ENCODE measurements around the gene SHE. TPM values are rescaled to one million over a fixed set of nuclear protein-coding genes. Genes with fewer than 3 reads are reported as not detected.
"Not testable (repeated sequence)": the region's sequence is repeated elsewhere in the genome, so short reads cannot be mapped to it uniquely, and the experiment has no call there.

SHE gene
- total RNA-seq, 1 donor from 2014 or later: 0.20 TPM

GRCh38 chr1:154492115-154492514 is 10.1 kb downstream of the SHE start:
- Mint-ChIP-seq H3K9me3 (ENCODE audit: low read depth) (no peaks in the 10 kb centered on the region), H3K27me3 (ENCODE audit: low read depth) (peaks cover 48% of the 10 kb centered on the region), H3K4me1 (ENCODE audit: low read depth) (no peaks in the 10 kb centered on the region), H3K36me3 (ENCODE audit: low read depth) (no peaks in the 10 kb centered on the region), H3K27ac (ENCODE audit: unreplicated experiment) (no peak overlapping the region), H3K4me3 (ENCODE audit: unreplicated experiment) (no peak overlapping the region)
- no peak for DNase-seq (ENCODE audit: low spot score)
- TF ChIP-seq, protein P1, sequence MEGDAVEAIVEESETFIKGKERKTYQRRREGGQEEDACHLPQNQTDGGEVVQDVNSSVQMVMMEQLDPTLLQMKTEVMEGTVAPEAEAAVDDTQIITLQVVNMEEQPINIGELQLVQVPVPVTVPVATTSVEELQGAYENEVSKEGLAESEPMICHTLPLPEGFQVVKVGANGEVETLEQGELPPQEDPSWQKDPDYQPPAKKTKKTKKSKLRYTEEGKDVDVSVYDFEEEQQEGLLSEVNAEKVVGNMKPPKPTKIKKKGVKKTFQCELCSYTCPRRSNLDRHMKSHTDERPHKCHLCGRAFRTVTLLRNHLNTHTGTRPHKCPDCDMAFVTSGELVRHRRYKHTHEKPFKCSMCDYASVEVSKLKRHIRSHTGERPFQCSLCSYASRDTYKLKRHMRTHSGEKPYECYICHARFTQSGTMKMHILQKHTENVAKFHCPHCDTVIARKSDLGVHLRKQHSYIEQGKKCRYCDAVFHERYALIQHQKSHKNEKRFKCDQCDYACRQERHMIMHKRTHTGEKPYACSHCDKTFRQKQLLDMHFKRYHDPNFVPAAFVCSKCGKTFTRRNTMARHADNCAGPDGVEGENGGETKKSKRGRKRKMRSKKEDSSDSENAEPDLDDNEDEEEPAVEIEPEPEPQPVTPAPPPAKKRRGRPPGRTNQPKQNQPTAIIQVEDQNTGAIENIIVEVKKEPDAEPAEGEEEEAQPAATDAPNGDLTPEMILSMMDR (IDR thresholded peaks at IDR 0.05): no peak

DNA sequence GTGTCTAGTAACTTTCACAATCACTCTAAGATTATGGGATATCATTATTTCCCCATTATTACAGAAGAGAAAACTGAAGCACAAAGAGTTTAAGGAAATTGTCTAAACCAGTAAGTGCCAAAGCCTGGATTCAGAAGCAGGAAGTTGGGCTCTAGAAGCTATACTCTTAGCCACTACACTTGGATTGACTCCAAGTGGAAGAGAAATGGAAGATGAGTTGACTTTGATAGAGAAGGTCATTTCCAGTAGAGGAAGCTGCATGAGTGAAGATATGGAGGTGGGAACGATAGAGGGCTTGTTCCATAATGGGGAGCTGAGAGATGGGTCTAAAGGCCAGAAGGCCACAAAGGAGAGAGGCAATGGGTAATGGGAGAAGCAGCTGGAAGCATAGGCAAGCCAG is 11.9 kb downstream of the SHE start:
- DNase-seq (ENCODE audit: low spot score): no peak
- no peaks in the 10 kb centered on the region for H3K36me3 Mint-ChIP-seq (ENCODE audit: low read depth)
- H3K4me3 Mint-ChIP-seq (ENCODE audit: unreplicated experiment): no peak overlapping the region
- no peak overlapping the region for H3K27ac Mint-ChIP-seq (ENCODE audit: unreplicated experiment)
- no peaks in the 10 kb centered on the region for H3K9me3 Mint-ChIP-seq (ENCODE audit: low read depth)
- peaks cover 41% of the 10 kb centered on the region for H3K27me3 Mint-ChIP-seq (ENCODE audit: low read depth)
- TF ChIP-seq, protein P1 (IDR thresholded peaks at IDR 0.05): no peak
- no peaks in the 10 kb centered on the region for H3K4me1 Mint-ChIP-seq (ENCODE audit: low read depth)

GRCh38 chr1:154489695-154490274 is 12.4 kb downstream of the SHE start:
- H3K36me3 Mint-ChIP-seq (ENCODE audit: low read depth): no peaks in the 10 kb centered on the region
- no peak overlapping the region for H3K4me3 Mint-ChIP-seq (ENCODE audit: unreplicated experiment)
- H3K9me3 Mint-ChIP-seq (ENCODE audit: low read depth): no peaks in the 10 kb centered on the region
- no peak for DNase-seq (ENCODE audit: low spot score)
- H3K27ac Mint-ChIP-seq (ENCODE audit: unreplicated experiment): no peak overlapping the region
- no peaks in the 10 kb centered on the region for H3K4me1 Mint-ChIP-seq (ENCODE audit: low read depth)
- peaks cover 41% of the 10 kb centered on the region for H3K27me3 Mint-ChIP-seq (ENCODE audit: low read depth)
- TF ChIP-seq, protein P1 (IDR thresholded peaks at IDR 0.05): no peak

DNA sequence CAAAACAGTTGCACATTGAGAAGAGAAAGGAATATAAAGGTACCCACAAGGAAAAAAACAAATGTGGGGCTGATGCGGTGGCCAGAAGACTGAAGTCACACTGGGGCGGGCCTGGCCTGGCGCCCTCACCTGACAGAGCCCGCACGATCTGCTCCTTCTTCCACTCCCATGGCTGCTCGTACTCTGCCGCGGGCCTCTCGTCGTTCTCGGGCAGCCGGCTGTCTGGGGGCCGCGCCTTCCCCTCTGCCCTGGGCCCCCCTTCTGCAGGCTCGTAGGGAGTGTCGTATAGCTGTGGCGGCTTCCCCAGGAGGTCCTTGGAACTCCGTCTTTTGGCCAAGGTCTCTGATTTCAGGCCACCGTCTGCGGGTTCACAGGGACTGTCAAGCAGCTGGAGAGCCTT is 13.3 kb downstream of the SHE start:
- H3K27me3 Mint-ChIP-seq (ENCODE audit: low read depth): peaks cover 41% of the 10 kb centered on the region
- no peak overlapping the region for H3K4me3 Mint-ChIP-seq (ENCODE audit: unreplicated experiment)
- H3K27ac Mint-ChIP-seq (ENCODE audit: unreplicated experiment): no peak overlapping the region
- H3K4me1 Mint-ChIP-seq (ENCODE audit: low read depth): no peaks in the 10 kb centered on the region
- DNase-seq (ENCODE audit: low spot score): no peak
- H3K9me3 Mint-ChIP-seq (ENCODE audit: low read depth): no peaks in the 10 kb centered on the region
- TF ChIP-seq, protein P1 (IDR thresholded peaks at IDR 0.05): no peak
- no peaks in the 10 kb centered on the region for H3K36me3 Mint-ChIP-seq (ENCODE audit: low read depth)

GRCh38 chr1:154486756-154487155 is 15.5 kb downstream of the SHE start:
- H3K9me3 Mint-ChIP-seq (ENCODE audit: low read depth); H3K36me3 Mint-ChIP-seq (ENCODE audit: low read depth); H3K27ac Mint-ChIP-seq (ENCODE audit: unreplicated experiment); H3K4me1 Mint-ChIP-seq (ENCODE audit: low read depth); DNase-seq (ENCODE audit: low spot score); H3K4me3 Mint-ChIP-seq (ENCODE audit: unreplicated experiment): not testable (repeated sequence)
- H3K27me3 Mint-ChIP-seq (ENCODE audit: low read depth): peaks cover 28% of the 10 kb centered on the region

- Mint-ChIP-seq H3K9me3 (ENCODE audit: low read depth) (no peaks in the 10 kb centered on the region), H3K4me1 (ENCODE audit: low read depth) (no peaks in the 10 kb centered on the region), H3K27me3 (ENCODE audit: low read depth) (peaks cover 20% of the 10 kb centered on the region), H3K36me3 (ENCODE audit: low read depth) (no peaks in the 10 kb centered on the region), H3K4me3 (ENCODE audit: unreplicated experiment) (no peak overlapping the region), H3K27ac (ENCODE audit: unreplicated experiment) (no peak overlapping the region)
- no peak for DNase-seq (ENCODE audit: low spot score)
- TF ChIP-seq, protein P1 (IDR thresholded peaks at IDR 0.05): no peak
These were observed 16.2 kb downstream of the SHE start for GRCh38 chr1:154485910-154486496.
